ENCODE results near the gene CNGA2. TPM values are rescaled to one million over a fixed set of nuclear protein-coding genes. Genes with fewer than 3 reads are reported as not detected.

Gene CNGA2
- total and polyA plus RNA-seq, 2 of the 4 experiments (the other 2 are of a cell fraction), result not detected

- 40% methylated on average over 1 of the region's 12 CpGs; no CpG with 5 or more reads in 1 of the 2 experiments for WGBS, 2 experiments (ENCODE audit: extremely low coverage in 2 of 2, insufficient read length in 1 of 2)
- no peak overlapping the region for H2BK15ac ChIP-seq (ENCODE audit: low read depth, low read length)
- no peaks in the 10 kb centered on the region for H3K36me3 ChIP-seq (ENCODE audit: control insufficient read depth, insufficient read depth, low read length)
- H3K4me3 ChIP-seq (ENCODE audit: insufficient read depth, low read depth, low read length), result no peak overlapping the region
- H2BK20ac ChIP-seq (ENCODE audit: low read depth, low read length), result no peak overlapping the region
- no peak overlapping the region for H2AFZ ChIP-seq (replicated peaks; ENCODE audit: low read length, poor library complexity)
- H4K8ac ChIP-seq (ENCODE audit: low read depth in 2 of 2, low read length in 2 of 2), result no peak overlapping the region
- H3K27me3 ChIP-seq (ENCODE audit: control insufficient read depth, insufficient read depth, low read length), result no peaks in the 10 kb centered on the region
- H2BK5ac ChIP-seq (ENCODE audit: low read depth, low read length, poor library complexity, severe bottlenecking), result no peak overlapping the region
- H3K27ac ChIP-seq (ENCODE audit: insufficient read depth, low read length), result no peak overlapping the region
- no peaks in the 10 kb centered on the region for H3K79me1 ChIP-seq (ENCODE audit: low read depth in 1 of 2, low read length in 2 of 2)
- H3K9me1 ChIP-seq (ENCODE audit: insufficient read depth, low read length), result no peaks in the 10 kb centered on the region
- intact Hi-C loops (cut with micrococcal nuclease) (no loop called here), in situ Hi-C loops (cut with MboI; ENCODE audit: low sequenced_read_pairs) (loop anchor here (25.0 kb wide), 1 partner anchor 532 kb away; no protein-coding TSS in a partner anchor), dilution Hi-C loops (cut with HindIII; ENCODE audit: low sequenced_read_pairs, unreplicated experiment) (no loop called here)
- no peak overlapping the region for H4K91ac ChIP-seq (ENCODE audit: insufficient read depth, low read depth, low read length)
- CTCF ChIA-PET, result no interaction called here
- H3K56ac ChIP-seq (ENCODE audit: extremely low read depth, insufficient read depth, low read length), result no peak overlapping the region
- H3K4me1 ChIP-seq (ENCODE audit: control insufficient read depth, insufficient read depth, low read length), result no peaks in the 10 kb centered on the region
- no peak for DNase-seq
- H3K9ac ChIP-seq (ENCODE audit: low read depth, low read length), result no peak overlapping the region
- no peak overlapping the region for H3K14ac ChIP-seq (replicated peaks; ENCODE audit: low read depth, low read length)
- H4K20me1 ChIP-seq (ENCODE audit: insufficient read depth, low read length), result no peaks in the 10 kb centered on the region
- ATAC-seq (ENCODE audit: low read depth), result no peak
- no peak overlapping the region for H2BK120ac ChIP-seq (ENCODE audit: low read depth, low read length)
- BruUV-seq (replicated peaks), result no TSS peak
- no peak overlapping the region for H2AK9ac ChIP-seq (replicated peaks; ENCODE audit: low read depth, low read length, poor library complexity)
- H3K18ac ChIP-seq (ENCODE audit: low read depth, low read length), result no peak overlapping the region
- TF ChIP-seq ELK1 (IDR thresholded peaks at IDR 0.05; ENCODE audit: borderline replicate concordance, low read depth, low read length) (no peak), SMC3 (IDR thresholded peaks at IDR 0.05; ENCODE audit: low read depth, low read length) (no peak), MXI1 (IDR thresholded peaks at IDR 0.05; ENCODE audit: borderline replicate concordance, low read depth, low read length) (no peak)
- no peak overlapping the region for H3K23ac ChIP-seq (ENCODE audit: low read depth, low read length)
- POLR2A ChIA-PET (ENCODE audit: unreplicated experiment), result no interaction called here
- no peak overlapping the region for H3K4me2 ChIP-seq (ENCODE audit: low read depth, low read length)
- H3K4ac ChIP-seq (ENCODE audit: low read depth, low read length), result no peak overlapping the region
- H4K5ac ChIP-seq (ENCODE audit: low read depth, low read length), result no peak overlapping the region
- no peak overlapping the region for H2AK5ac ChIP-seq (ENCODE audit: low read depth, low read length)
- H3K9me3 ChIP-seq (ENCODE audit: control insufficient read depth, insufficient read depth, low read length), result peaks cover 14% of the 10 kb centered on the region; the same call in 1 of the 2 replicates
These were observed 40.4 kb upstream of the CNGA2 start for GRCh38 chrX:151694121-151694520.

All from IMR-90 (cell line).